ENCODE measurements around the gene HHIPL1.

The HHIPL1 gene

GRCh38 chr14:99675382-99675835 lies 30.5 kb downstream of the HHIPL1 start:
- no peak for FAIRE-seq
- no peak for DNase-seq (ENCODE audit: low spot score)

DNA sequence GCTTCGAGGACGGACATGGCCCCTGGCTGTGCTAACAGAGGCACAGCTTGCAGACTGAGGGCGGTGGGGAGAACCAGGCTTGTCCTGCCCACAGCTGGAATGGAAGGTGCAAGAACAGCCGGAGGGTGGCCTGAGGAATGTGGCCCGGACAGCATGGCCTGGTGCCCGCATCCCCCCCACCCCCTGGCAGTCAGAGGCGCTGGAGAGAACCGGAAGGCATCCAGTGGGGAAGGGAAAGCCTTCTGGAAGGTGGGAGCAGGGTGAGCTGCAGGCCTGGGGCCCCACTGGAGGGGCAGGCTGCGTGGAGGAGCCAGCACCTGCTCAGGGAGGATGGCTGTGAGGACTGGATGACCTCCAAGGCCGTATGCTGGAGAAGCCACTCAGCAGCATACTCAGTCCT lies 31.0 kb downstream of the HHIPL1 start:
- FAIRE-seq (no peak), DNase-seq (ENCODE audit: low spot score) (no peak)

GRCh38 chr14:99676657-99677056 lies 31.7 kb downstream of the HHIPL1 start:
- no peak for FAIRE-seq
- no peak for DNase-seq (ENCODE audit: low spot score)

DNA sequence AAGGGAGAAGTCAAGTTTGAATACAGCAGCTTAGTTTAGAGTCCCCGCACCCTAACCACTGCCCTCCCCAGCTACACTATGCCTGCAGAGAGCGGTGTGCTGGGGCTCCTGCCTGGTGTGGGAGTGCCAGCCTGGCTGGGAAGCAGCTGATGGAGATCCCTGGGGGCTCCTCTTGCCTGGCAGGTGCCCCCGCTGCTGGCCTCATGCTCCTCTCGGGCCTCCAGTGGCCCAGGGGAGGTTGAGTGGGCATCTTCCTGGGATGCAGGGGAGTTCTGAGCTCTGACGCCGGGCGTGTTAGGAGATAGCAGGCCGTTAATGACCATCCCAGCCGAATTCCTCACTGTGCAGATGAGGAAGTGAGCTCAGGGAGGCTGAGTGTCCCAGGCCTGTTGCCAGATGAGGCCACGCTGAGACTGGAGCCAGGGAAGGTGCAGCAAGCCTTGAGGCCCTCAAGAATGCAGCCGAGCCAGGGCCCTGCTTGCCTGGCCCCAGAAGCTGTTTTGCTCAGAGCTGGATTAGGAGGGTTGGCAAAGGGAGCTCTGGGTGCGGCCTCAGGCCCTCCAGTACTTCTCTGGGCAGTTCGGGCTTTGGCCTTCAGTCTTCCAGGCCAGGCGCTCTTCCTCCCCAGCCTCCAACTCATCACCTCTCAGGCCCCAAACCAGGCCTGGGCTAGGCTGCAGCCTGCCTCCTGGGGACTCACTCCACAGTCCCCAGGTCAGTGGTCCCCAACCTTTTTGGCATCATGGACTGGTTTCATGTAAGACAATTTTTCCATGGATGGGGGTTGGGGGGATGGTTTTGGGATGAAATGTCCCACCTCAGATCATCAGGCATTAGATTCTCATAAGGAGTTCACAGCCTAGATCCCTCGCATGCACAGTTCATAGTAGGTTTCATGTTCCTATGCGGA lies 32.6 kb downstream of the HHIPL1 start:
- FAIRE-seq, result no peak
- no peak for DNase-seq (ENCODE audit: low spot score)

DNA sequence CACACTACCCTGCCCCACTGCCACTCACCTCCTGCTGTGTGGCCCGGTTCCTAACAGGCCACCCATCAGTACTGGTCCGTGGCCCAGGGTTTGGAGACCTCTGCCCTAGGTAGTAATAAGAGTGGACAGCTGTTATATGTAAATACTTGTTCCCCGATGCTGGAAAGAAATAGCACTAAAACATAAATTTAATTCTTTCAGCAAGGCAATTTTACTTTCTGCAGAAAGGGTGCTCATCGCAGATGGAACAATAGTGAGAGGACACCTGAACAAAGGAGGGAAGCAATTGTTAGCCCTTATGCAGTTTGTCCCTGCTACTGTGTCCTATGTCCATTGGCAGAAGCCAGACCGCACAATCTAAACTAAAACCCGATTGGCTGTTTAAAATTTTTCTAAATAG lies 33.3 kb downstream of the HHIPL1 start:
- no peak for FAIRE-seq

DNA sequence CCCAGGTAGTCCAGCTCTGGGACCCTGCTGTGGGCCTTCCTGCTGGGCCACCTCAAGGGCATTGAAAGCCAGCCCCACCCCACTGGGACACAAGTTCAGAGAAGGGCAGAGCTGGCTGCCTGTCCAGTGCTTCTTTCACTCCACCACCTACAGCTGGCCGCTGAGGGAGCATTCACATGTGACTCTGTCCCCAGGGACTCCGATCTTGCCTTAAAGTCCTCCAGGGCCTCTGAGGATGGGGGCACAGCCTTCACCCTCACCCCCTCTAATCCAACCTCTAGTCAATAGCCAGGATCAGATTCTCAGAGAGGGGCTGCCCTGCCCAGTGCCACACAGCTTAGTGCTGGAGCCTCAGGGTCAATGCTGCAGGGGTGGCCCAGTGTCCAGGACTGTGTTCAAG lies 34.2 kb downstream of the HHIPL1 start:
- no peak for FAIRE-seq
- no peak for DNase-seq (ENCODE audit: low spot score)

More for the DNA sequence above, 33.3 kb downstream of the HHIPL1 start:
- DNase-seq (ENCODE audit: low spot score), result no peak

DNA sequence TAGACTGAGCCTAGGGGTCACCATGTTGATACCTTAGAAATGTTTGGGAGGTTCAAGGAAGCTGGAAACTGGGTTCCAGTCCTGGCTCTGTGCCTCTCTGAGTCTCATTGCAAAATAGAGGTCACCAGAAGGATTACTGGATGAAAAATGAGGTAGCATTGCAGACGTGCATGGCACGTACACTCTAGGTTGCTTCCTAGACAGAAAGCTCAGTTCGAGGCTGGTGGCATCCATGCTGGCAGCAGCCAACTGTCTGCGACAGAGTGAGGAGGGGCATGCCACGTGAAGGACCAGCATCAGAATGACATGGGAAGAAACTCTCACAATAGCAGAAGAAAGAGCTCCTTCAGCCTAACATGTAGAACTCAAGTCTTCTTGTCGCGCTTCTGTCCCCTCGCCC lies 34.6 kb downstream of the HHIPL1 start:
- FAIRE-seq (no peak), DNase-seq (ENCODE audit: low spot score) (no peak)

GRCh38 chr14:99679996-99680395 lies 35.1 kb downstream of the HHIPL1 start:
- DNase-seq (ENCODE audit: low spot score) (no peak), FAIRE-seq (no peak)

GRCh38 chr14:99681101-99681831 lies 36.3 kb downstream of the HHIPL1 start:
- no peak for DNase-seq (ENCODE audit: low spot score)
- no peak for FAIRE-seq

GRCh38 chr14:99681832-99682148 lies 36.9 kb downstream of the HHIPL1 start:
- DNase-seq (ENCODE audit: low spot score) (no peak), FAIRE-seq (no peak)

DNA sequence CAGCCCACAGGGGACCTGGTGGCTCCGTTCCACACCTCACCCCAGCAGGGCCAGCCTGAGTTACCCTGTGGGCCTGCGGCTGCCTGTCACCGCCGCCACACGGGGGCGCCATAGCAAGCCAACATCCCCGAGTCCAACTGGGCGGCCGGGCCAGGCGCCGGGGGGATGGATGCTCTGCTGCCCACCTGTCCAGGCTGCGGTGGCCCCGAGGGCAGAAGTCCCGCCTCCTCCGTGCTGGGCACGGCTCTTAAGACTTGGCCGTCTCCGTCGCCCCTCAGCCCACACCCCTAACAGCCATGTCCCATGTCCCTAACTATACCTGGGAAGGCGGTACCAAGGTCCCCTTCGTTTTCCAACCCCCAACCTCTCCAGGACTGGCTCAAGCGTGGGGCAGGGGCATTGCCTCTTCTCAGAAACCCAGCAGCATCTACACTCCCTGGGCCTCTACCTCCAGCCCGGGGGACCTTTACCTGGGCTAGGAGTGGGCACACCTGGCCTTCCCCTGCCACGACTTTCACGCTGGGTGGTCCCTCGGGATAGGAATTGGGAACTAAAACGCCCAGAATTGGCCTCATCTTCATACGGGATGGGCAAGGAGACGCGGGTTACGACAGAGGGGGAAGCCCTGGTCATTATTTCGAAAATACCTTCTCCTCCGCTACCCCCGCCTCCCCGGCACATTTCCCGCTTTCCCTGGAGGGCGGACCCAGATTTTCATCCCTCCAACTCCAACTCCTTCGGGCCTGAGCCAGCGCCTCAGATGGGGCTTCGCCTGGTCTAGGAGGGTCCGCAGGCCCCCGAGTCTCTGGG lies 38.1 kb downstream of the HHIPL1 start:
- DNase-seq (ENCODE audit: low spot score) (peak; percentile 38), FAIRE-seq (no peak)

- FAIRE-seq, result no peak
- peak; percentile 84 for DNase-seq (ENCODE audit: low spot score)
Measured at GRCh38 chr14:99683619-99684409, 38.9 kb downstream of the HHIPL1 start, which contains the start of gene CYP46A1. Gene CYP46A1, plus strand, starts transcription at chr14:99684298. Its CDS starts 120 bp downstream, at chr14:99684418.

DNA sequence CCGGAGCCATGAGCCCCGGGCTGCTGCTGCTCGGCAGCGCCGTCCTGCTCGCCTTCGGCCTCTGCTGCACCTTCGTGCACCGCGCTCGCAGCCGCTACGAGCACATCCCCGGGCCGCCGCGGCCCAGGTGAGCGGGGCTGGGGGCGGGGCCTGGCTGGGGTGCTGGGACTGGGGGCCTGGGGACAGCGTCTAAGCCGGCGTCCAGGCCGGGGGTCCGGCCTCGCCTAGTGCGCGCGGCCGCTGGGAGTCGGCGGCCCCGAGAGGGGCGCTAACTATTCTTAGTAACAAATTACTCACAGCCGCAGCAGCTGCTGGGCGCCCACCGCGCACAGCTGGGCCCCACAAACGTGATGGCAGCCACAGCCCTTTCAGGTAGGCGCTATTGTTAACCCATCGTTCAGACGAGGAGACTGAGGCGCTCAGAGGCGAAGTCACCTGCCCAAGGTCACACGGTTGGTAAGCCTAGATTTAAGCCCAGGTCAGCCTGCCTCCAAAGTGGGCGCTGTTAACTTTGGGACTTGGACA lies 39.5 kb downstream of the HHIPL1 start:
- no peak for DNase-seq (ENCODE audit: low spot score)

DNA sequence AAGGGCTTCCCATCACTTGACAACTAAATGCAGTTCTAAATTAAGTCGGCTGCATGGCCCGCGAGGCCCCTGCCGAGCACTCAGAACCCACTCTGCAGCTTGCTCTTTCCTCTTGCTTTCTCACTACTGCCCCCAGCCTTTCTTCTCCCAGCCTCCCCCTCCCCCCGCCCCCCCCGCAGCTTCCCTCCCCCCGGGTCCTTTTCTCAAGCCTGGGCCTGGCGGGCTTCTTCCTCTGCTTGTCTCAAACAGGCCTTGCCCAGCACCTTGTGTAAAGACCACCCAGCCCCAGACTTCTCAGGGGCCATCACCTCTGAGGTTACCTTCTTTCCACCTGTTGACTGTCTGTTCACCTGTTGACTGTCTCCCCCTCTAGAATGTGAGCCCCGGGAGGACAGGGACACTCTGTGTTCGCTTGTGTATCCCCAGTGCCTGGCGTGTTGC lies 40.2 kb downstream of the HHIPL1 start:
- no peak for FAIRE-seq
- DNase-seq (ENCODE audit: low spot score), result no peak

More for the DNA sequence above, 39.5 kb downstream of the HHIPL1 start:
- no peak for FAIRE-seq

DNA sequence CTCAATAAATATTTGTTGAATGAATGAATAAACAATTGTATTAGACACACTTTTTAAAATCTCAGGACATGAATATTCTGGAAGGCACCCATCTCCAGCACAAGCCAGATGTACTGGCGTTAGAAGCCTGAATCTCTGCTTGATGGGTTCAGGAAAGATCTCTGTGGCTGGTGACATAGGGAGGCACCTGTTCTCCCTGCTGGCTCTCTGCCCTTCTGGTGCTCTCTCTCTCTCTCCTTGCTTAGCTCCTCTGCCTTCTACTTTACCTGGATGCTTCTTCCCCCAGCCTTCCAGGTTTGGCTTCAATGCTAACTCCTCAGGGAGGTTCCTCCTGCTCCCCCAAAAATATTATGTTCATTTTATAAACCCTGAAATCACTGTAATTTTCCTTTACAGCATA lies 40.7 kb downstream of the HHIPL1 start:
- DNase-seq (ENCODE audit: low spot score), result no peak
- no peak for FAIRE-seq

DNA sequence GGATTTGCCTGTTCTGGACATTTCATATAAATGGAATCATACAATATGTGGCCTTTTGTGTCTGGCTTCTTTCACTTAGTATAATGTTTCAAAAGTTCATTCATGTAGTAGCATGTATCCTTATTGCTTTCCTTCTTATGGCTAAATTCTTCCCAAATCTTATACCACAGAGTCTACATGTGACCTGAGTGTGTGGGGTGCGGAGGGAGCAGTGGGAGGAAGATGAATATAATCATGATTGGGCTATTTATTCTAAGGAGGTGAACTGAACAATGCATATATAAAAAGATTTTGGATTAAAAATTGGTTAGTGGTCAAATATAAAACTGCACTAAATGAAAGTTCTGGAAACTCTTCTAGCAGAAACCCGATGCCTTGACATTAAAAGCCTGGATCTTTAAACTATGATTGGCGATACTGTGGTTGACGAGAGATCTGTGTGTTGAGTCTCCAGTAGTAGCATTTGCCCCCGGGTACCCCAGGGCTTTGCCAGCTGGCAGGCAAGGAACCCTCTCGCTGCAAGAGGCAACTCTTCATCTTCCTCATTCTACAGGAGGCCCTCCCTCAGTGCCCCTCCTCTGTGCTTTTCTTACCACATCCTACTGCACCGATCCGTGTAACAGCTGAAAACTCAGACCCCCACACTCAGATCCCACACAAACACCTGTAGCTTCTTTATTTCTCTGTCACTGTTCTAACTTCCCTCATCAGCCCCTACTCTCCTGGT lies 41.8 kb downstream of the HHIPL1 start:
- DNase-seq (ENCODE audit: low spot score), result no peak
- no peak for FAIRE-seq

GRCh38 chr14:99687284-99688209 lies 42.6 kb downstream of the HHIPL1 start:
- FAIRE-seq (no peak), DNase-seq (ENCODE audit: low spot score) (no peak)

GRCh38 chr14:99688210-99688581 lies 43.3 kb downstream of the HHIPL1 start:
- FAIRE-seq (no peak), DNase-seq (ENCODE audit: low spot score) (no peak)

DNA sequence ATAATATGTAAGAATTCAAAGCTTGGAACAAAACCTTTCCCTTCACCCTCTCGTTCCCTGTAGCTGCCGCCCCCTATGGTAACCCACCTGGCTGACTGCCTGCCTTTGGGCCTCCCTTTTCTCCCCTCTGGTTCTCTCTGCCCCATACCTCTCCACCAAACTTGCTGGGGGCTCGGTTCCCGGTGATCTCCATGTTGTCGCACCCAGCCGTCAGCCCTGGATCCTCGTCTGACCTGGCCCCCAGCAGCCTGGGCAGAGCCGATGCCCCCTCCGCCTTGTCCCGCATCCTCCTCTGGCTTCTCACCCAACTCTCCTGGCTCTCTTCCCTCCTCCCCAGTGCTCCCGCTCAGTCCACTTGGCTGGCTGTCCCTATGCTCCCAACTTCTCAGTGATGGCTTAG lies 43.7 kb downstream of the HHIPL1 start:
- no peak for FAIRE-seq
- no peak for DNase-seq (ENCODE audit: low spot score)

Data from RCC 7860 (cell line).